Spinal cord (tissue), 10 donors: ENCODE results near the gene ADARB2. TPM values are rescaled to one million over a fixed set of nuclear protein-coding genes. Genes with fewer than 3 reads are reported as not detected.

Source experiments
- DNase-seq, 6 donors: peaks; one replicate each; pipeline versions ENCODE4 v3.0.0 to v3.0.0-alpha.2; 2013 to 2015; ENCODE audit warnings: low spot score in 6 of 6, low read depth in 4 of 6
- H3K27ac ChIP-seq: one replicate; pipeline ENCODE4 v1.5.1; 2013; ENCODE audit warnings: low read depth, low read length, control low read depth
- H3K27me3 ChIP-seq: one replicate; pipeline ENCODE4 v1.6.1; 2013; ENCODE audit warnings: low read length; ENCODE audit not compliant: control insufficient read depth, insufficient read depth
- H3K36me3 ChIP-seq: one replicate; pipeline ENCODE4 v1.6.1; 2013; ENCODE audit warnings: low read length; ENCODE audit not compliant: control insufficient read depth, insufficient read depth
- H3K4me1 ChIP-seq: one replicate; pipeline ENCODE4 v1.6.1; 2013; ENCODE audit warnings: low read length; ENCODE audit not compliant: control insufficient read depth, insufficient read depth
- H3K4me3 ChIP-seq: one replicate; pipeline ENCODE4 v1.5.1; 2013; ENCODE audit warnings: low read depth, low read length, control low read depth
- H3K9me3 ChIP-seq: one replicate; pipeline ENCODE4 v1.6.1; 2013; ENCODE audit warnings: low read length; ENCODE audit not compliant: control insufficient read depth, insufficient read depth
- WGBS: methylation state at CpG from one replicate; pipeline ENCODE4 v1.1.5; 2013; ENCODE audit warnings: missing lambda C conversion rate; ENCODE audit not compliant: insufficient coverage; 5-methylcytosine and 5-hydroxymethylcytosine counted together
- polyA plus RNA-seq, 2 donors: library from polyadenylated mRNA; unstranded; fragments of 120-200 nt; gene quantifications; one replicate each; pipeline ENCODE4 v1.2.1, GENCODE V29; 2013; ENCODE audit not compliant: insufficient read length in 2 of 2
- total RNA-seq, 2 donors: library from RNA; depleted of rRNA in 1 of 2; stranded (reverse); fragments of 120-200 nt in 1 of 2; fragments of >200 nt in 1 of 2; gene quantifications; one replicate each; pipeline versions ENCODE4 v1.2.3 to v1.2.4, GENCODE V29; 2013 to 2014
- donor health status: healthy.

The ADARB2 gene
- total and polyA plus RNA-seq, 4 donors, result 4.1 to 11.2 (median 8.3) TPM

DNA sequence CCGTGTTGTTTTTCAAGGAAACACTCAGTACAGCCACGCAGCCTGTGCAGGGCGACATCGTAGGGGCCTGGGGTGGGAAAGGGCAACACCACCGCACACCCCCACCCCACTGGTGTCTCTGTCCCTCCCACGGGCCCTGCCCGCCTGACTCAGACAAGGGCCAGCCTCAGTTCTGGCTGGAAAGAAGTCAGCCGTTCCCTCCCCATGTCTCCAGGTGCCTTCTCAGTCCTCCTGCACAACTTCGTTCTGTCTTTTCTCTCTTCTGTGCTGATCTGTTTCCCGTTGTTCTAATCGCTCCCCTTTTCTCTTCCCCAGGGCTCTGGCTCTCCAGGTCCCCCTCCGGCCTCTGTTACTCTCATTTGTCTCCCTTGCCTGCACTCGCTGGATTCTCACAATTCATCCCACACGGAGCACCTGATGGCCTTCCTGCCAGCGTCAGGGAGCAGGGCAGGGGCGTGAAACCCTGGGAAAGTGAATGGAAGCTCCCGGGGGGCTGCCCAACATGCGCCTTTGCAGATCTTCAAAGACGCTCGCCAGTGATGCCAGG, 583.4 kb downstream of the ADARB2 start:
- 67% methylated on average over 20 of the region's 20 CpGs for WGBS
- Histone ChIP-seq H3K4me3 (no peak overlapping the region), H3K27me3 (no peaks in the 10 kb centered on the region), H3K4me1 (peaks cover 3% of the 10 kb centered on the region), H3K9me3 (no peaks in the 10 kb centered on the region), H3K36me3 (no peaks in the 10 kb centered on the region), H3K27ac (no peak overlapping the region)
- no peak for DNase-seq

DNA sequence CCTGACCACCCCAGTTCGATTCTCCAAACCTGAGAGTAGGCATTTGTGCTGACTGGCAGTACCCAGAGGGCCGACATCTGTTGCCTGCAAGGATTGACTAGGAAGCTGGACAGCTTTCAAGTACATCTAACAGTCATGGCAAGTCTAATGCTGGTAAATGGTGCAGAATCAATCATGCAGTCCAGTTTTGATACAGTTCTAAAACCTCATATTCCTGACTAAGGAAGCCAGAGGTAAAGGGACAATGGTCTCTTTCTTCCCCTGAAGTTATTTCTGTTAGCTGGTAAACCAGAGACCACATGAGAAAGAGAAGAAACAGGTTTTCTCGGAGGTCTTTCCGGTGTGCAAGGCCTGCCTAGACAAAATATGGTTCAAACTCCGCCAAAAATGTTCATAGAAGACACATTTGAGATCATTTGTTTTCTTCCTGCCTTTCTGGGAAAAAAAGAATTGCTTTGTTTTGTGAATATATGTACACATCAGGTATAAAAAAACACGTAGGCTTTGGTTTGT, 584.0 kb downstream of the ADARB2 start:
- H3K36me3 ChIP-seq, result no peaks in the 10 kb centered on the region
- no peaks in the 10 kb centered on the region for H3K27me3 ChIP-seq
- no peak overlapping the region for H3K4me3 ChIP-seq
- no peaks in the 10 kb centered on the region for H3K9me3 ChIP-seq
- peaks cover 3% of the 10 kb centered on the region for H3K4me1 ChIP-seq
- no peak overlapping the region for H3K27ac ChIP-seq
- DNase-seq, result no peak
- WGBS, result 91% methylated on average over 3 of the region's 6 CpGs

DNA sequence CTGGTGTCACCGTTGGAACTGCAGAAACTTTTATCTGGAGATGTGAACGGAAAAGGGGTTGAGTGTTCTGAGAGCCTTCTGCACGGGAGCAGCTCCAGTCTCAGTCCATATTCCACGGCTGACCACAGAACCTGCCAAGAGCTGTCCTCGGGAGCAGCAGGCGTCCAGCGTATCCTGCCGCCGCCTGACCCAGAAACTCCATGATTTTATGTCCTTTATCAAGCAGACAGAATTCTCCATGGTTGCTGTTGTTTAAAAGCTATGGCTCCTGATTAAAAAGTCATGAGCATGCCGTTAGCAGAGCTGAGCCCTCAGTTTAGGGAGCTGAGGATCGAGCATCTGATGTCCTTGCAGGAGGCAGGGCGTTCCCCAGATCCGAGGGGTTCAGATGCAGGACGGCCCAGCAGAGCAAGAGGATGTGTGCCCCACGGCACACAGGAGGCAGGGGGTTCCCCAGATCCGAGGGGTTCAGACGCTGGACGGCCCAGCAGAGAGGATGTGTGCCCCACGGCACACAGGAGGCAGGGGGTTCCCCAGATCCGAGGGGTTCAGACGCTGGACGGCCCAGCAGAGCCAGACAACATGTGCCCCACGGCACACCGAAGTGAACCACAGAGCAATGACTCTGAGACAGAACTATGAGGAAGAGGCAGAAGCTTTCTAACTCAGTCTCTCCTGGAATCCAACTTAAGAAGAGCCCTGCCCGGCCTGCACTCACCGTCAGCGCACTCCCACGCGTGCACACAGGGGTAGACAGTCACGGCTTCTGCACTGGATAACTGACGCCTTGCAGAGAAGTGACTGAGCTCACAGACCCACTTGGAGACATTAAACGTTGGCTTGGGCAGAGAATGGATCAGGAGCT, 584.7 kb downstream of the ADARB2 start:
- Histone ChIP-seq H3K27me3 (no peaks in the 10 kb centered on the region), H3K4me1 (peaks cover 3% of the 10 kb centered on the region), H3K36me3 (no peaks in the 10 kb centered on the region), H3K9me3 (no peaks in the 10 kb centered on the region), H3K27ac (no peak overlapping the region), H3K4me3 (no peak overlapping the region)
- 92% methylated on average over 29 of the region's 32 CpGs for WGBS
- DNase-seq, result no peak

DNA sequence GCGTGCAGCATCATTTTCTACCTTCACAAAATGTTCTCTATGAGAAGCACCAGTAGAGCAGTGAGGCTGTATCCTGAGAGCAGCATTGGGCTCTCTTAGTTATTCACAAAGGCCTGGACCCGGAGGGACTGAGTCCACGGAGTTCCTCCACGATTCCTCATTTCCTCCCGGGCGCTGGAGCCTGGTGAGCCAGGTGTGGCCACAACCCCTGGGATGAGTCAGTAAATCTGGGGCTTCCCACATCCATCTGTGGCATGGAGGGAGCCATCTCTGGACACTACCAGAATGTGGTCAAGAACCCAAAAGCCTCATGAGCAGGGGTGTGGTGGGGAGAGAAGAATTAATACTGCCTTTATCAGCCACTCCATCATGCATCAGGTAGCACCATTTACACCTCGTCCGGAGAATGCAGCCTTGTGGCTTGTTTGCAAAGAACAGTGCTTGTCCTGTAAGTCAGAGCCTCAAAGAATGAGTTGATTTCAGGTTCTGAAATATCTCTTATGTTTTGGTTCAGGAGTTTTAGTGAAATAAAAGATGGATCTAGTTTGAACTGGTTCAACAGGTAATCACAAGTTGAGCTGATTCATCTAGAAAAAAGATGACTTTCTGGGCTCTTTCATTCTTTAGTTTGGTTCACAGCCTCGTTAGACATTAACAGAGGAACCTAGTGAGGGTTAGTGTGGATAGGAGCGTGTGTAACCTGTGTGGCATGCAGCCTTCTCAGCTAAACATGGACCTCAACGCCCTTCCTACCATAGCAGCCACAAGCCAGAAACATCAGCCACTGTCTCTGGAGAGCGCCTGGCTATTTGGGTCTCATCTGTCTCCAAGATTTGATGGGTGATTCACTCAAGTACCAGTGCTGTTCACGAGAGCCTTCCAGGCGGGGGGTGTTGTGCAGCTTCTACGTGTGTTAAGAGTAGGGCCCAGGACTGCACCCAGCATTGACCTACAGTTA, 586.0 kb downstream of the ADARB2 start:
- DNase-seq, result no peak
- Histone ChIP-seq H3K27me3 (no peaks in the 10 kb centered on the region), H3K4me1 (peaks cover 3% of the 10 kb centered on the region), H3K27ac (no peak overlapping the region), H3K36me3 (no peaks in the 10 kb centered on the region), H3K4me3 (no peak overlapping the region), H3K9me3 (peaks cover 4% of the 10 kb centered on the region)
- 93% methylated on average over 11 of the region's 15 CpGs for WGBS

DNA sequence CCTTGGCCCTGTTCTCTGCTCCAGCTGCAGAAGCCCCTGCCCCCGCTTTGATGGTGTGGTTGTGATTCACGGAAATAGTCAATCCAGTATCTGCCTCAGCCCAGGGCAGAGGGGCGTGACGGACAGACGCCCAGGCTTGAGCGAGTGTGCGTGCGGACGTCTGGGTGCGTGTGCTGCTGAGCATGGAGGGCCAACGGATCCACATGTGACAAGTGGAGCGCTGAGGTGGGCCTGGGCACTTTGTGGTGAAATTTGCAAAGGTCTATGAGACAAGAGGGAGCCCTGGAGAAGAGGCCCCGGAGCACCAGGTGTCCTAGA, 586.7 kb downstream of the ADARB2 start:
- Histone ChIP-seq H3K4me3 (no peak overlapping the region), H3K4me1 (peaks cover 3% of the 10 kb centered on the region), H3K36me3 (no peaks in the 10 kb centered on the region), H3K9me3 (peaks cover 8% of the 10 kb centered on the region), H3K27me3 (no peaks in the 10 kb centered on the region), H3K27ac (no peak overlapping the region)
- DNase-seq, result no peak
- WGBS, result 87% methylated on average over 13 of the region's 13 CpGs

DNA sequence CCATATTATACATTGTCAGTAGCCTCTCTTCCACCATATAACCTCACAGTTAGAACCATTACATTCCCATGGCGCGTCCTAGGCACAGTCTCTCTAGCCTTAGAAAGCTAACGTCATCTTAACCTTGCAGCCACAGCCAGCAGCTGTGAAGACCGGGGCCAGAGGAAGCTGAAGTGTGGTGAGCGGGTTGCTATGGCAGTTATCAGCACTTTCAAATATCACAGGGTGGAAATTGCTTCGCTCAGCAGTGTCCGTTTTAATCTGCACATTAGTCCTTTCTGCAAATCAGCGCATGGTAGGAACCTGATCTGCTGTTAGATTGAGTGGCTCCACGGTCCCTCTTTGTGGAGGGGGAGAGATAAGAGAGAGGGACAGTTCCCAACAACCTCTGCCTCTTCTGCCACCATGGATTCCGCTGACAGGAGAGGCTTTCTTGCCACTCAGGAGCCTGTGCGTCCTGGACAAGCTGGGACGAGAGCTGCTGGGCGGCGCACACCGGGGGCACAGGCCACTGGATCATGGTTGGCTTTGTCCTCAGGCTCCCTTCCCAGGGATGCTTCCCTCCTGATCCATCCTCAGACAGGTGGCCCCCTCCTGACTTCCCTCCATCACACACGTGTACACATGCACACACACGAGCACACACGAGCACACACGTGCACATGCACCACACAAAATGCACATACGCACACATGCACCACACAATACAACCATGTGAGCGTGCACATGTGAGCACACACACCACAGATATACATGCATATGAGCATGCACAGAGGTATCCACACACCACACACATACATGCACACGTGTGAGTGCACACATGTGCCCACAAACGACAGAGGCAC, 587.3 kb downstream of the ADARB2 start:
- DNase-seq, result peak in 3 of 6 donors; percentile 22 to 89 (median 23)
- H3K36me3 ChIP-seq, result no peaks in the 10 kb centered on the region

DNA sequence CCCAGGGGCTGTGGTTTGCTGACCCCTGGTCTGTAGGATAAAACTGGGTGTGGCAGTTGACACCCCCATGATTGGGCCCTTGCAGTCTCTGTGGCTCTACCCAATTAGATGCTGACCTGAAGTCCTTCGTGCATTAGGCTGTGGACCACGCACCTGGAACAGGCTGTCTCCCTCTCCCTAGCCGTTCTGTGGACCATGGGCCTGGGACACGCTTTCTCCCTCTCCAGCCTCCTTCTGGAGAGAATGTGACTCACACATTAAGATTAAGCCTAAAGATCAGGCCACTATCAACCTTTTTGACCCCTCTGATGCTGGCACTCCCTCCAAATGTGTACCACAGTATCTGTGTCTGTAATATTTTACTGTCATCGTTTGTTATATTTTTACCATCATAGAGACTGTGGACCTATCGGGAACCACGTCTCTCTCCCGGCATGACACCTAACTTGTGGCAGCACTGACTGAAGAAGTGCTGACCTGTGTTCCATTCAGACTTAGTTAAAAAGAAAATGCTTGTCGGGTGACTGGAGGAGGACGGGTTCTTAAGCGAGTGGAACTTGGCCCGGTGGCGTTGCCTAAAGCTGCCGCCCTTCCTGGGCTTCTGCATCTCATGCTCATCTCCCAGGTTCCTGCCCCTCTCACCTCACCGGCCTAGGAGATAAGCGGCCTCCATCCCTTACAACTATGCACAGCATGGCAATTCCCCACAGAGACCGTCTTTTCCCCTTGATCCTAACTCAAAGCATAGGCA, 588.3 kb downstream of the ADARB2 start:
- H3K9me3 ChIP-seq, result peaks cover 10% of the 10 kb centered on the region
- H3K4me3 ChIP-seq, result no peak overlapping the region
- 90% methylated on average over 15 of the region's 17 CpGs for WGBS
- H3K27ac ChIP-seq, result no peak overlapping the region
- H3K4me1 ChIP-seq, result peaks cover 3% of the 10 kb centered on the region
- H3K27me3 ChIP-seq, result no peaks in the 10 kb centered on the region
- H3K36me3 ChIP-seq, result no peaks in the 10 kb centered on the region
- DNase-seq, result no peak

More for the DNA sequence above, 587.3 kb downstream of the ADARB2 start:
- Histone ChIP-seq H3K27me3 (no peaks in the 10 kb centered on the region), H3K9me3 (peaks cover 10% of the 10 kb centered on the region), H3K27ac (no peak overlapping the region), H3K4me1 (peaks cover 3% of the 10 kb centered on the region), H3K4me3 (no peak overlapping the region)
- 88% methylated on average over 21 of the region's 23 CpGs for WGBS

DNA sequence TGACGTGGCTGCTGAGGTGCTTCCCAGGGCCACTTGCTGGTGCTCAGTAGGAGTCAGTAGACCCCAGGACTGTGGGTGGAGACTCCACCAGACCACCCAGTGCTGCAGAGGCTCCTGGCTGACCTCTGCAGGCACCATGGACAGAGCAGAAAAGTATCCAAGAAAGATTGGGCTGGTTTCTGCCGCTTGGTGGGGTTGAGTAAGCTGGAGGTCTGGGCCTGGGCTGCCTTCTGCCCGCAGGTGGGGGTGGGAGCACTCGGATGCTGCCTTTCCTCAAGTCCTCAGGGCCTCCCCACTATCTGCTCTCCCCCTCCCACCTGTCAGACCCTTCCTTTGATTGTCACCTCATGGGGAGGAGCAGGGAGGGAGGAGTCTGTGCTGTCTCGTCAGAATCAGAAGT, 589.5 kb downstream of the ADARB2 start:
- H3K9me3 ChIP-seq, result peaks cover 10% of the 10 kb centered on the region
- peaks cover 3% of the 10 kb centered on the region for H3K4me1 ChIP-seq
- DNase-seq, result no peak
- WGBS, result 75% methylated on average over 1 of the region's 5 CpGs
- no peaks in the 10 kb centered on the region for H3K27me3 ChIP-seq
- no peak overlapping the region for H3K27ac ChIP-seq
- H3K4me3 ChIP-seq, result no peak overlapping the region
- H3K36me3 ChIP-seq, result no peaks in the 10 kb centered on the region
